Hematopoietic multipotent progenitor cell (in vitro differentiated cells): ENCODE measurements around the gene ZSCAN9. TPM values are rescaled to one million over a fixed set of nuclear protein-coding genes. Genes with fewer than 3 reads are reported as not detected.

ENCODE experiments used
- DNase-seq, 3 donors: peaks; one replicate each; pipeline ENCODE4 v3.0.0-alpha.2; 2011 to 2015; ENCODE audit warnings: low read depth in 2 of 3, low spot score in 2 of 3
- total RNA-seq: library from RNA; depleted of rRNA; stranded (reverse); fragments of >200 nt; gene quantifications from one replicate; pipeline ENCODE4 v1.2.3, GENCODE V29; 2012

Gene ZSCAN9
- total RNA-seq, 1 donor = 12.7 TPM

GRCh38 chr6:28266563-28266961 is 41.5 kb downstream of the ZSCAN9 start:
- DNase-seq = no peak

- DNase-seq = peak; percentile 74 to 96 (median 90)
These were observed 42.1 kb downstream of the ZSCAN9 start, which contains the start of gene ZSCAN26 for GRCh38 chr6:28266962-28267694. Gene ZSCAN26, plus strand, starts transcription at chr6:28267143. Its CDS starts 4,777 bp downstream, at chr6:28271920.

GRCh38 chr6:28267695-28268059 is 42.6 kb downstream of the ZSCAN9 start:
- DNase-seq = no peak

GRCh38 chr6:28269492-28269891 is 44.4 kb downstream of the ZSCAN9 start:
- DNase-seq = peak in 2 of 3 donors; percentile 26 to 32

GRCh38 chr6:28274888-28275287 is 49.8 kb downstream of the ZSCAN9 start:
- DNase-seq = no peak

GRCh38 chr6:28277746-28278145 is 52.7 kb downstream of the ZSCAN9 start:
- no peak for DNase-seq

- no peak for DNase-seq
These were observed 55.7 kb downstream of the ZSCAN9 start for GRCh38 chr6:28280595-28281287.

GRCh38 chr6:28281288-28282064 is 56.4 kb downstream of the ZSCAN9 start, which contains the start of gene PGBD1:
Gene PGBD1, plus strand, starts transcription at chr6:28281572. Its CDS starts 2,242 bp downstream, at chr6:28283814.
- DNase-seq = peak in 2 of 3 donors; percentile 65 to 75

- DNase-seq = no peak
These were observed 57.9 kb downstream of the ZSCAN9 start for GRCh38 chr6:28282926-28283325.

Other genes starting within 250 kb of the ZSCAN9 start
- gene ZNF165, start 144.7 kb upstream of the ZSCAN9 start, total RNA-seq = 1.6 TPM
- 5.7 TPM for gene ZSCAN16, start 100.7 kb upstream of the ZSCAN9 start, total RNA-seq
- gene ZKSCAN8, start 83.4 kb upstream of the ZSCAN9 start, total RNA-seq = 14.0 TPM
- 4.6 TPM for gene ZKSCAN4, start 27.0 kb downstream of the ZSCAN9 start, total RNA-seq
- 1.1 TPM for gene NKAPL, start 34.0 kb downstream of the ZSCAN9 start, total RNA-seq
- gene ZSCAN26, start 41.9 kb downstream of the ZSCAN9 start, total RNA-seq = 8.6 TPM
- gene PGBD1, start 56.3 kb downstream of the ZSCAN9 start, total RNA-seq = 4.6 TPM
- gene ZSCAN31, start 110.9 kb downstream of the ZSCAN9 start, total RNA-seq = 7.5 TPM
- 6.2 TPM for gene ZKSCAN3, start 124.7 kb downstream of the ZSCAN9 start, total RNA-seq
- 3.5 TPM for gene ZSCAN12, start 174.5 kb downstream of the ZSCAN9 start, total RNA-seq
- gene ZSCAN23, start 218.2 kb downstream of the ZSCAN9 start, total RNA-seq = 2.2 TPM